ENCODE measurements around the gene TMEM98. TPM values are rescaled to one million over a fixed set of nuclear protein-coding genes. Genes with fewer than 3 reads are reported as not detected.

The TMEM98 gene
- total and polyA plus RNA-seq, 9 of the 15 experiments (the other 6 are each of a cell fraction or from before 2014, with no cell fraction given), result 33.5 to 164 (median 84.7) TPM

DNA sequence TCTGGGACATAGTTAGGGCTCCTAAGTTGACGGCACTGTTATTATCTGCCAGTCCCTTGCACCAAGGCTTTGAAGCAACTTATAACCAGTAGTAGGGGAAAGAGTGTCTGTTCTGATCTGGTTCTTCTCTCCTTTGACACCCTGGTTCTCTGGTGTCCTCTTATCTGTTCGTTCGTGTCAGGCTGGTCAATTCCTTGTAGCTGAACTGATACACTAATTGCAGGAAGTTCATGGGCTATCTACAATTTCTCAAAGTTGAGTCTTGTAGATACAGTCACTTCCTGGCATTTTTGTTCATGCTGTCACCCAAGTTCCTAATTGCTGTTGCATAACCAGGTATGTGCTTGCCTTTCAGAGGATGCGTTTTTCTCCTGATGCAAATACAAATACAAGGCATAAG, 33.7 kb upstream of the TMEM98 start (continued):
- TF ChIP-seq, protein P1, sequence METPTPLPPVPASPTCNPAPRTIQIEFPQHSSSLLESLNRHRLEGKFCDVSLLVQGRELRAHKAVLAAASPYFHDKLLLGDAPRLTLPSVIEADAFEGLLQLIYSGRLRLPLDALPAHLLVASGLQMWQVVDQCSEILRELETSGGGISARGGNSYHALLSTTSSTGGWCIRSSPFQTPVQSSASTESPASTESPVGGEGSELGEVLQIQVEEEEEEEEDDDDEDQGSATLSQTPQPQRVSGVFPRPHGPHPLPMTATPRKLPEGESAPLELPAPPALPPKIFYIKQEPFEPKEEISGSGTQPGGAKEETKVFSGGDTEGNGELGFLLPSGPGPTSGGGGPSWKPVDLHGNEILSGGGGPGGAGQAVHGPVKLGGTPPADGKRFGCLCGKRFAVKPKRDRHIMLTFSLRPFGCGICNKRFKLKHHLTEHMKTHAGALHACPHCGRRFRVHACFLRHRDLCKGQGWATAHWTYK (CRISPR knock-in tag; IDR thresholded peaks at IDR 0.05), result no peak
- TF ChIP-seq SNRNP70 (optimal IDR thresholded peaks at IDR 0.05; ENCODE audit: low read depth, low read length) (no peak), TBL1XR1 (IDR thresholded peaks at IDR 0.05; ENCODE audit: low read length in 2 of 2) (peak in 1 of 2 experiments; percentile 43; a peak in 2 of 4 replicates), MAZ (CRISPR knock-in tag; conservative IDR thresholded peaks at IDR 0.05 in 1 of 2, IDR thresholded peaks at IDR 0.05 in 1 of 2) (no peak), SMARCA4 (IDR thresholded peaks at IDR 0.05) (peak; percentile 88), ZNF408 (CRISPR knock-in tag; IDR thresholded peaks at IDR 0.05; ENCODE audit: low read depth) (no peak), L3MBTL2 (IDR thresholded peaks at IDR 0.05) (0 out of 2 replicates have a peak, but pooled peaks have one; percentile 27), ELF1 (tag; IDR thresholded peaks at IDR 0.05) (no peak), ZNF12 (CRISPR knock-in tag; IDR thresholded peaks at IDR 0.05) (no peak), U2AF2 (optimal IDR thresholded peaks at IDR 0.05; ENCODE audit: low read depth, low read length) (no peak), SIX5 (IDR thresholded peaks at IDR 0.05; ENCODE audit: borderline replicate concordance in 1 of 2, insufficient read depth in 1 of 2, low read depth in 1 of 2, low read length in 2 of 2) (no peak), HEY1 (CRISPR knock-in tag; IDR thresholded peaks at IDR 0.05; ENCODE audit: borderline replicate concordance) (no peak), PHB (CRISPR knock-in tag; IDR thresholded peaks at IDR 0.05) (no peak)
- TF ChIP-seq, protein P2, sequence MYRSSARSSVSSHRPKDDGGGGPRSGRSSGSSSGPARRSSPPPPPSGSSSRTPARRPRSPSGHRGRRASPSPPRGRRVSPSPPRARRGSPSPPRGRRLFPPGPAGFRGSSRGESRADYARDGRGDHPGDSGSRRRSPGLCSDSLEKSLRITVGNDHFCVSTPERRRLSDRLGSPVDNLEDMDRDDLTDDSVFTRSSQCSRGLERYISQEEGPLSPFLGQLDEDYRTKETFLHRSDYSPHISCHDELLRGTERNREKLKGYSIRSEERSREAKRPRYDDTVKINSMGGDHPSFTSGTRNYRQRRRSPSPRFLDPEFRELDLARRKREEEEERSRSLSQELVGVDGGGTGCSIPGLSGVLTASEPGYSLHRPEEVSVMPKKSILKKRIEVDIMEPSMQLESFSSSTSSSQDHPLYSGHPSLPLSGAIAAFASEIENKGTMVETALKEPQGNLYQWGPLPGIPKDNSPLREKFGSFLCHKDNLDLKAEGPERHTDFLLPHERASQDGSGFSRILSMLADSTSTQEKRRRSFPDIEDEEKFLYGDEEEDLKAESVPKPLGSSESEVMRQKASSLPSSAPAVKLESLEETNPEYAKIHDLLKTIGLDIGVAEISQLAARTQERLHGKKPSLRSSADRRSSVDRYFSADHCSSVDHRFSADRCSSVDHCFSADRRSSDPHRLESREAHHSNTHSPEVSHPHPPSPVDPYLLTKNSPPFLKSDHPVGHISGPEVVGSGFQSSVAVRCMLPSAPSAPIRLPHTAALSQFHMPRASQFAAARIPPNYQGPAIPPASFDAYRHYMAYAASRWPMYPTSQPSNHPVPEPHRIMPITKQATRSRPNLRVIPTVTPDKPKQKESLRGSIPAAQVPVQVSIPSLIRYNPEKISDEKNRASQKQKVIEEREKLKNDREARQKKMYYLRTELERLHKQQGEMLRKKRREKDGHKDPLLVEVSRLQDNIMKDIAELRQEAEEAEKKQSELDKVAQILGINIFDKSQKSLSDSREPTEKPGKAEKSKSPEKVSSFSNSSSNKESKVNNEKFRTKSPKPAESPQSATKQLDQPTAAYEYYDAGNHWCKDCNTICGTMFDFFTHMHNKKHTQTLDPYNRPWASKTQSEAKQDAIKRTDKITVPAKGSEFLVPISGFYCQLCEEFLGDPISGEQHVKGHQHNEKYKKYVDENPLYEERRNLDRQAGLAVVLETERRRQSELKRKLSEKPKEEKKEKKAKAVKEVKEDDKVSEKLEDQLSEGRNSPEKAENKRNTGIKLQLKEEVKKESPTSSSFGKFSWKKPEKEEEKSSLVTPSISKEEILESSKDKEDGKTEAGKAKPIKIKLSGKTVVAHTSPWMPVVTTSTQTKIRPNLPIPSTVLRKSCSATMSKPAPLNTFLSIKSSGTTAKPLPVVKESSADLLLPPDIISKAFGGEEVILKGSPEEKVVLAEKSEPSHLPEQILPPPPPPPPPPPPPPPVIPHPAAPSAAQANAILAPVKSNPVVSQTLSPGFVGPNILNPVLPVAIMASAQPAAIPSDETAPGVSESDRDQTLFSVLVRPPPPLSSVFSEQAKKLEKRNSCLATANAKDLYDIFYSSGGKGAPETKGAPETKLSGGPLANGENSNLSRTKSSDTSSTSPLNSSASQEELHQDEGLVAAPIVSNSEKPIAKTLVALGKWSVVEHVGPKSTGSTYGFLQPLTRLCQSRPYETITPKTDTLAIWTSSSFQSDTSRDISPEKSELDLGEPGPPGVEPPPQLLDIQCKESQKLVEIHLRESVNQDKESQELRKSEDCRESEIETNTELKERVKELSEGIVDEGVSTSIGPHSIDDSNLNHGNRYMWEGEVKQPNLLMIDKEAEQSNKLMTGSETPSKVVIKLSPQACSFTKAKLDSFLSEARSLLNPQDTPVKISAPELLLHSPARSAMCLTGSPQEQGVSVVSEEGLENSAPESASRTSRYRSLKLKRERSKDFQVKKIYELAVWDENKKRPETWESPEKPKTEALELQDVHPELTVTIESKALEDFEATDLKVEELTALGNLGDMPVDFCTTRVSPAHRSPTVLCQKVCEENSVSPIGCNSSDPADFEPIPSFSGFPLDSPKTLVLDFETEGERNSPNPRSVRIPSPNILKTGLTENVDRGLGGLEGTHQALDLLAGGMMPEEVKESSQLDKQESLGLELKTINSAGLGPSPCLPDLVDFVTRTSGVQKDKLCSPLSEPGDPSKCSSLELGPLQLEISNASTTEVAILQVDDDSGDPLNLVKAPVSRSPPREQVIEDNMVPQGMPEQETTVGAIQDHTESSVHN (IDR thresholded peaks at IDR 0.05; ENCODE audit: borderline replicate concordance in 1 of 2, low read depth in 1 of 2), result peak in 1 of 2 experiments; percentile 59; a peak in 1 of 4 replicates
- TF ChIP-seq, protein P3, sequence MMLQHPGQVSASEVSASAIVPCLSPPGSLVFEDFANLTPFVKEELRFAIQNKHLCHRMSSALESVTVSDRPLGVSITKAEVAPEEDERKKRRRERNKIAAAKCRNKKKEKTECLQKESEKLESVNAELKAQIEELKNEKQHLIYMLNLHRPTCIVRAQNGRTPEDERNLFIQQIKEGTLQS (IDR thresholded peaks at IDR 0.05), result peak; percentile 81
- TF ChIP-seq, protein P3 (CRISPR knock-in tag; conservative IDR thresholded peaks at IDR 0.05), result no peak
- TF ChIP-seq, protein P4, sequence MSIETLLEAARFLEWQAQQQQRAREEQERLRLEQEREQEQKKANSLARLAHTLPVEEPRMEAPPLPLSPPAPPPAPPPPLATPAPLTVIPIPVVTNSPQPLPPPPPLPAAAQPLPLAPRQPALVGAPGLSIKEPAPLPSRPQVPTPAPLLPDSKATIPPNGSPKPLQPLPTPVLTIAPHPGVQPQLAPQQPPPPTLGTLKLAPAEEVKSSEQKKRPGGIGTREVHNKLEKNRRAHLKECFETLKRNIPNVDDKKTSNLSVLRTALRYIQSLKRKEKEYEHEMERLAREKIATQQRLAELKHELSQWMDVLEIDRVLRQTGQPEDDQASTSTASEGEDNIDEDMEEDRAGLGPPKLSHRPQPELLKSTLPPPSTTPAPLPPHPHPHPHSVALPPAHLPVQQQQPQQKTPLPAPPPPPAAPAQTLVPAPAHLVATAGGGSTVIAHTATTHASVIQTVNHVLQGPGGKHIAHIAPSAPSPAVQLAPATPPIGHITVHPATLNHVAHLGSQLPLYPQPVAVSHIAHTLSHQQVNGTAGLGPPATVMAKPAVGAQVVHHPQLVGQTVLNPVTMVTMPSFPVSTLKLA (conservative IDR thresholded peaks at IDR 0.05), result no peak; a peak in 1 of 4 replicates

Data from K562 (cell line).